Neuron (in vitro differentiated cells): ENCODE results near the gene VWA1.
A peak's percentile ranks its signal among the peaks of the same experiment; 100 is the strongest.
"Not testable (repeated sequence)": the region's sequence is repeated elsewhere in the genome, so short reads cannot be mapped to it uniquely, and the experiment has no call there.

ENCODE experiments used
- H2AFZ ChIP-seq: one replicate; pipeline ENCODE4 v1.6.1; 2013; ENCODE audit warnings: low read depth, mild to moderate bottlenecking, inconsistent platforms, low read length, moderate library complexity
- H3K27me3 ChIP-seq: one replicate; pipeline ENCODE4 v1.6.1; 2013; ENCODE audit warnings: low read length; ENCODE audit not compliant: insufficient read depth
- H3K36me3 ChIP-seq: one replicate; pipeline ENCODE4 v1.6.1; 2013; ENCODE audit warnings: low read length; ENCODE audit not compliant: insufficient read depth
- H3K4me1 ChIP-seq: one replicate; pipeline ENCODE4 v1.6.1; 2013; ENCODE audit warnings: low read length; ENCODE audit not compliant: insufficient read depth
- H3K4me3 ChIP-seq: 2 replicates; pipeline ENCODE4 v1.5.1; 2013; ENCODE audit warnings: mild to moderate bottlenecking, low read length, moderate library complexity
- H3K9me3 ChIP-seq: one replicate; pipeline ENCODE4 v1.6.1; 2013; ENCODE audit warnings: low read length

The VWA1 gene

DNA sequence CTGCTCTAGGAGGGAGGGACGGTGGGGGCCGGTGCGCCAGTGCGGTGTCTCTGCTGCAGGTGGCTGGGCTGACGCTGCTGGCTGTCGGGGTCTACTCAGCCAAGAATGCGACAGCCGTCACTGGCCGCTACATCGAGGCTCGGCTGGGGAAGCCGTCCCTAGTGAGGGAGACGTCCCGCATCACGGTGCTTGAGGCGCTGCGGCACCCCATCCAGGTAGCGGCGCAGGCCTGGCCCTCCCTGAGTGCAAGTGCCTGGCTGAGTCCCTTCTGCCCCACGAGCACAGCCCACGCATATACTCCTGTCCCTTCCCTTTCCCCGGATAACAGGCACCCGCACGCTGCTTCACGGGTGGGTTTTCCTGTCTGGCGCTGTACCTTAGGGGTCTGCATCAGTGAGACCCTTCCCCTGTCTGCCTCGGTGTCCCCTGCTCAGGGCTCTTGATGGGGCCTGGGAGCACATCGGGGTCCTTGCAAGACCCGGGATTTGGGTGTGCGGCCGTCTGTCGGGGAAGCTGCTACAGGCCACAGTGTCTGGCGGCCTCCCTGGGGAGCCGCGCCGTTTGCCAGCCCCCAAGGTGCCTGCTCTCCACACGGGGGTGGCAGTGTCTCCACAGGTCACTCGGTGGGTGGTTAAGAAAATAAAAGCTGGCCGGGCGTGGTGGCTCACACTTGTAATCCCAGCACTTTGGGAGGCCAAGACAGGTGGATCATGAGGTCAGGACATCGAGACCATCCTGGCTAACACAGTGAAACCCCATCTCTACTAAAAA, 19.0 kb downstream of the VWA1 start:
- H3K4me1 ChIP-seq, H3K9me3 ChIP-seq, H3K27me3 ChIP-seq, H2AFZ ChIP-seq, H3K4me3 ChIP-seq, H3K36me3 ChIP-seq: not testable (repeated sequence)

DNA sequence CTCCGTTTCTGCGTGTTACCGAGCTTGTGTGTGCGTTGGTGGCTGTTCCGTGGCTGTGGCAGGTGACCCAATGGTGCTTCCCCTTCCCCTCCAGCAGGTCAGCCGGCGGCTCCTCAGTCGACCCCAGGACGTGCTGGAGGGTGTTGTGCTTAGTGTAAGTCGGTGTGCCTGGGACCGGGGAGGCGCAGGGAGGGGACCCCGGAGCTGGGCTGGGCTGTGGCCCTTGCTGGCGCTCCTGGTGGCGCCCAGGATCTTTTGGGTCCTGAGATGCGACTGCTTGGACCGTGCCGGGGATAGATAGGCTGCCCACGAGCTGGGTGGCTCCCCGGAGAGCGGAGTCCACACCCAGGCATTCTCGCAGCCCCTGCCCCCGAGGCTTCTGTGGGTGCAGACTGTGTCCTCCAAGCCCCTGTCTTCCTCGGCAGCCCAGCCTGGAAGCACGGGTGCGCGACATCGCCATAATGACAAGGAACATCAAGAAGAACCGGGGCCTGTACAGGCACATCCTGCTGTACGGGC, 19.9 kb downstream of the VWA1 start:
- Histone ChIP-seq H3K36me3 (no peaks in the 10 kb centered on the region), H3K27me3 (peaks cover 2% of the 10 kb centered on the region), H3K4me1 (no peaks in the 10 kb centered on the region), H2AFZ (no peak overlapping the region), H3K9me3 (no peaks in the 10 kb centered on the region), H3K4me3 (no peak overlapping the region)

DNA sequence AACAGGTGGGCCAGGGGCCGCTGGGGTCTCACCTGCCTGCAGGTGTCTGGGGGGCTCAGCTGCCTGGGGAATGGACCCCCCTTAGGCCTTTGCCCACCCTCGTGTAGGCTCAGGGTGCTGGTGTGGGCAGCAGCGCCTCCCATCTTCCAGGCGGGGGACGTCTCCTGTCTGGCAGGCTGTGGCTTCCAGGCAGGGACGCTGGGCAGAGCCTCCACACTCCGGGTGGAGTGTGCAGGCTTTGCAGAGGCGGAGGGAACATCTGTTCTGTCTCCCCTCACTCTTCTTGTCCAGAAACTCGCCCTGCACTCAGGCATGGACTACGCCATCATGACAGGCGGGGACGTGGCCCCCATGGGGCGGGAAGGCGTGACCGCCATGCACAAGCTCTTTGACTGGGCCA, 20.4 kb downstream of the VWA1 start:
- not testable (repeated sequence) for H3K27me3 ChIP-seq, H3K9me3 ChIP-seq, H3K4me1 ChIP-seq, H2AFZ ChIP-seq, H3K36me3 ChIP-seq, H3K4me3 ChIP-seq

- H3K27me3 ChIP-seq, H3K4me1 ChIP-seq, H2AFZ ChIP-seq, H3K4me3 ChIP-seq, H3K36me3 ChIP-seq, H3K9me3 ChIP-seq: not testable (repeated sequence)
Measured at GRCh38 chr1:1456683-1457255, 21.3 kb downstream of the VWA1 start.

- not testable (repeated sequence) for H3K27me3 ChIP-seq, H3K4me1 ChIP-seq, H3K4me3 ChIP-seq, H3K36me3 ChIP-seq, H3K9me3 ChIP-seq, H2AFZ ChIP-seq
Measured at GRCh38 chr1:1459156-1459555, 23.7 kb downstream of the VWA1 start.

- not testable (repeated sequence) for H3K4me3 ChIP-seq, H3K27me3 ChIP-seq, H3K36me3 ChIP-seq, H3K9me3 ChIP-seq, H2AFZ ChIP-seq, H3K4me1 ChIP-seq
Measured at GRCh38 chr1:1459711-1460110, 24.2 kb downstream of the VWA1 start.

- no peak overlapping the region for H3K4me3 ChIP-seq
- H3K4me1 ChIP-seq = no peaks in the 10 kb centered on the region
- H3K9me3 ChIP-seq = no peaks in the 10 kb centered on the region
- H3K27me3 ChIP-seq = peaks cover 2% of the 10 kb centered on the region
- no peaks in the 10 kb centered on the region for H3K36me3 ChIP-seq
- no peak overlapping the region for H2AFZ ChIP-seq
Measured at GRCh38 chr1:1460540-1461130, 25.1 kb downstream of the VWA1 start.

DNA sequence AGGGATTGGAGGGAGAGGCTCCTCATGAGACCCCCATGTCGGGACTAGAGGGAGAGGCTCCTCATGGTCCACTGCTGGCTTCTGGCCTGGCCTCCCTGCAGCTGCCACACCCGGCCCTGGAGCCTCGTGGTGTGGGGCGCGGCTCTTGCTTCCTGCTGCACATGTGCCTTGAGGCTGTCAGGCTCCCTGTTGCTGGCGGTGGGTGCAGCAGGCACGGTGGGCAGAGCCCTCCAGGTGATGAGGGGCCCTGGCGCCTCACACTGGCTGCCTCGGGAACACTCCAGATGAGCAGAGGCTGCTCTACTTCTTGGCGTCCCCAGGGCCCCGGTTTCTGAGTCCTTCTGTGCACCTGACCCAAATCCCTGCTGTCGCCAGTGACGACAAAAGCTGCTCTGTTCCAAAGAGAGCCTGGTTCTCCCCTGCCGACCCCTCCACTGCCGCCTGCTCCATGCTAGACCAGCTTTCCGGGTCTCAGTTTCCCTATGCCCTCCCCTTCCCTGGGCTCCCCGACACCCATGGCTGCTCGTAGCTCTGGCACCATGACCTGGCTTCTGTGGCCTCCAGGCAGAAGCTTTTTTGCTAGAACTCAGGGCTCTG, 26.3 kb downstream of the VWA1 start:
- Histone ChIP-seq H2AFZ (peak overlapping the region; percentile 63), H3K9me3 (peaks cover 1% of the 10 kb centered on the region), H3K36me3 (no peaks in the 10 kb centered on the region), H3K27me3 (peaks cover 2% of the 10 kb centered on the region), H3K4me3 (no peak overlapping the region), H3K4me1 (no peaks in the 10 kb centered on the region)

DNA sequence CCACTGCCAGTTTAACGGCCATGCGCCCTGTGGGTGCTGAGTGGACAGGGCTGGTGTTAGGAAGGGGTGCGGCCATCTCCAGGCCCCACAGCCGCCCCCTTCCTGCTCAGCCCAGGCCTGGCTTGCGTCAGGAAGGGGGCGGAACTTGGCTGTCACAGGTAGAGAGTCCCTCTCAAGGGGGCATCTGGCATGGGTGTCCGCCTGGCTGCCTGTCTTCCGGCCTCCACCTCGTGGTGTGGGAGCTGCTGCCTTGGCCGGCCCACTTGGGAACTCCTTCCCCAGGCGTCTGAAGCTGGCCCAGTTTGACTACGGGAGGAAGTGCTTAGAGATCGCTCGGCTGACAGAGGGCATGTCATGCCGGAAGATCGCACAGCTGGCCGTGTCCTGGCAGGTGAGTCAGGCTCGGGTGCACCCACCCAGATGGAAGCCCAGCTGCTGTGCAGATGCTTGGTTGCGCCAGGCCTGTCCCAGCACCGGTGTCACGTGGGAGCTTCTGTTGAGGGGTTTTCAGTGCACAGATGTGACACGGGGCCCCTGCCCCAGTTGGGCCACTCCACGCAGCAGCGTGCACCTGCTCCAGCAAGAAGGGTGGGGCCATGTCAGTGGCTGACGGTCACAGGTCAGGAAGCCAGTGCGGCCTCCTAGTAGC, 27.0 kb downstream of the VWA1 start:
- H3K27me3 ChIP-seq = peaks cover 2% of the 10 kb centered on the region
- no peaks in the 10 kb centered on the region for H3K4me1 ChIP-seq
- no peak overlapping the region for H3K4me3 ChIP-seq
- H3K36me3 ChIP-seq = no peaks in the 10 kb centered on the region
- peak overlapping the region; percentile 63 for H2AFZ ChIP-seq
- H3K9me3 ChIP-seq = peaks cover 1% of the 10 kb centered on the region

- Histone ChIP-seq H3K4me1 (no peaks in the 10 kb centered on the region), H3K4me3 (no peak overlapping the region), H3K9me3 (peaks cover 1% of the 10 kb centered on the region), H3K36me3 (no peaks in the 10 kb centered on the region), H3K27me3 (peaks cover 2% of the 10 kb centered on the region), H2AFZ (no peak overlapping the region)
Measured at GRCh38 chr1:1463312-1463711, 27.8 kb downstream of the VWA1 start.

DNA sequence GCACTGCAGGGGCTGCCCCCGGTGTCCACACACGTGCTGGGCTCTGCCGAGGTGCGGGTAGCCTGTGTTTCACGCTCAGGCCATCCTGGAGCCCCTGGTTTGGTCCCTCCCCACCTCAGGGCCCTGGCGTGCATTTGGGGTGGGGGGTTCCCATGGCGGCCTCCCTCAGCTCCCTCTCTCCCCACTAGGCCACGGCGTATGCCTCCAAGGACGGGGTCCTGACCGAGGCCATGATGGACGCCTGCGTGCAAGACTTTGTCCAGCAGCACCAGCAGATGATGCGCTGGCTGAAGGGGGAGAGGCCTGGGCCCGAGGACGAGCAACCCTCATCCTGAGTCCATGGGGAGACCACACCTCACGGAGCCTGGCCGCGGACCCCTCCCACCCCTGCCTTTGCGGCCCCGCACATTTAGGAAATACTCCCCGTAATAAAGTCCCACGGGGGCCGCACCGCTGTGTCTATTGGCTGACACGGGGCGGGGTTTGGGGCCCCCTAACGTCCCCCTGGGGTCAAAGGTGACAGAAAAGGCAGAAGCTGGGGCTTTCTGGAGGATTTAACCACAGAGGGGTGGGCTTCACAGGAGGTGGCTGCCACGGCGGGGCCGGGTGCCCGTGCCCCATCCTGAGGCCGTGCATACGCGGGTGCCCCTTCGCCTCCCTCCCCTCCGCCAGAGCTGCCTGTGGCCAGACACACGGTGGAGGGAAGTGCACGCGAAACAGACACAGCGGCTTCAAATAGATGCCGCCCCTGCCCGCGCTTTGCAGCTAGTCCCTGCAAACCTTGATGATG, 32.9 kb downstream of the VWA1 start:
- not testable (repeated sequence) for H3K4me3 ChIP-seq, H3K36me3 ChIP-seq

GRCh38 chr1:1470626-1471388, 35.3 kb downstream of the VWA1 start:
- Histone ChIP-seq H3K27me3 (no peaks in the 10 kb centered on the region), H3K9me3 (peaks cover 1% of the 10 kb centered on the region), H2AFZ (peak overlapping the region; percentile 81), H3K4me1 (peaks cover 11% of the 10 kb centered on the region), H3K4me3 (peak overlapping the region; percentile 93), H3K36me3 (peaks cover 3% of the 10 kb centered on the region)

More for the DNA sequence above, 32.9 kb downstream of the VWA1 start:
- not testable (repeated sequence) for H3K27me3 ChIP-seq, H3K9me3 ChIP-seq, H2AFZ ChIP-seq
- H3K4me1 ChIP-seq = peaks cover 11% of the 10 kb centered on the region
